Osteocyte (in vitro differentiated cells): ENCODE measurements around the gene ATOSA. TPM values are rescaled to one million over a fixed set of nuclear protein-coding genes. Genes with fewer than 3 reads are reported as not detected.

Source experiments
- DNase-seq: peaks from one replicate; pipeline ENCODE4 v3.0.0; 2021; ENCODE audit warnings: mixed read lengths; ENCODE audit not compliant: unreplicated experiment; ENCODE audit errors: extremely low spot score
- H3K27ac Mint-ChIP-seq: one replicate; pipeline ENCODE4 v1.8.0; 2021; ENCODE audit warnings: mild to moderate bottlenecking, mixed read lengths; ENCODE audit not compliant: unreplicated experiment
- H3K27me3 Mint-ChIP-seq: one replicate; pipeline ENCODE4 v1.8.0; 2021; ENCODE audit warnings: mixed read lengths; ENCODE audit not compliant: unreplicated experiment
- H3K36me3 Mint-ChIP-seq: one replicate; pipeline ENCODE4 v1.8.0; 2021; ENCODE audit warnings: mixed read lengths; ENCODE audit not compliant: unreplicated experiment
- H3K4me1 Mint-ChIP-seq: one replicate; pipeline ENCODE4 v1.8.0; 2021; ENCODE audit warnings: mixed read lengths; ENCODE audit not compliant: unreplicated experiment
- H3K4me3 Mint-ChIP-seq: one replicate; pipeline ENCODE4 v1.8.0; 2021; ENCODE audit warnings: mild to moderate bottlenecking, moderate library complexity, mixed read lengths; ENCODE audit not compliant: unreplicated experiment
- H3K9me3 Mint-ChIP-seq: one replicate; pipeline ENCODE4 v1.8.0; 2021; ENCODE audit warnings: mixed read lengths; ENCODE audit not compliant: unreplicated experiment
- total RNA-seq: library from RNA; stranded (reverse); gene quantifications from 2 replicates; pipeline ENCODE4 v1.2.1, GENCODE V29; 2021
- TF ChIP-seq, protein P1 (sequence below): fragments of 200-600 bp; sonication (generic); IDR thresholded peaks from 2 replicates; pipeline ENCODE4 v1.5.0; 2021; ENCODE audit warnings: antibody characterized with exemption, mild to moderate bottlenecking, moderate library complexity

The ATOSA gene
- total RNA-seq, 1 donor from 2014 or later = 33.6 TPM

DNA sequence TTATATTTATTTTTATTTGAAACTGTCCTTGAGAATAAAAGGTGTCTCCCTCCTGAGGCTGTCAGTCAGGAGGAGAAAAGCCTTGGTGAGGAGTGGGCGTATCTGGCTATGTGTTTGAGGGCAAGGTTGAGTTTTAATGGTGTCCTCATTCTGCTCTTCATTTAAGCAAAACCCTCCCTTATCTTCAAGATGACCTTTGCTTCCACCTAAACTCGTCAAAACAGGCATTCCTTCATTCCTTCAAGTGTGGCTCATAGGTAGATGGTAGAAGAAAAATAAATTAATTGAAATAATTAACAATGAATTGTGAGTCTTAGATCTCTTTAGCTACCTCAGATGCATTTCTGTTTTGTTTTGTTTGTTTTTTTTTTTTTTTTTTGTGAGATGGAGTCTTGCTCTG lies 39.4 kb upstream of the ATOSA start:
- H3K27me3 Mint-ChIP-seq = no peaks in the 10 kb centered on the region
- no peak overlapping the region for H3K27ac Mint-ChIP-seq
- TF ChIP-seq, protein P1, sequence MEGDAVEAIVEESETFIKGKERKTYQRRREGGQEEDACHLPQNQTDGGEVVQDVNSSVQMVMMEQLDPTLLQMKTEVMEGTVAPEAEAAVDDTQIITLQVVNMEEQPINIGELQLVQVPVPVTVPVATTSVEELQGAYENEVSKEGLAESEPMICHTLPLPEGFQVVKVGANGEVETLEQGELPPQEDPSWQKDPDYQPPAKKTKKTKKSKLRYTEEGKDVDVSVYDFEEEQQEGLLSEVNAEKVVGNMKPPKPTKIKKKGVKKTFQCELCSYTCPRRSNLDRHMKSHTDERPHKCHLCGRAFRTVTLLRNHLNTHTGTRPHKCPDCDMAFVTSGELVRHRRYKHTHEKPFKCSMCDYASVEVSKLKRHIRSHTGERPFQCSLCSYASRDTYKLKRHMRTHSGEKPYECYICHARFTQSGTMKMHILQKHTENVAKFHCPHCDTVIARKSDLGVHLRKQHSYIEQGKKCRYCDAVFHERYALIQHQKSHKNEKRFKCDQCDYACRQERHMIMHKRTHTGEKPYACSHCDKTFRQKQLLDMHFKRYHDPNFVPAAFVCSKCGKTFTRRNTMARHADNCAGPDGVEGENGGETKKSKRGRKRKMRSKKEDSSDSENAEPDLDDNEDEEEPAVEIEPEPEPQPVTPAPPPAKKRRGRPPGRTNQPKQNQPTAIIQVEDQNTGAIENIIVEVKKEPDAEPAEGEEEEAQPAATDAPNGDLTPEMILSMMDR = no peak
- DNase-seq = no peak
- no peaks in the 10 kb centered on the region for H3K36me3 Mint-ChIP-seq
- no peaks in the 10 kb centered on the region for H3K9me3 Mint-ChIP-seq
- H3K4me3 Mint-ChIP-seq = no peak overlapping the region
- H3K4me1 Mint-ChIP-seq = no peaks in the 10 kb centered on the region

DNA sequence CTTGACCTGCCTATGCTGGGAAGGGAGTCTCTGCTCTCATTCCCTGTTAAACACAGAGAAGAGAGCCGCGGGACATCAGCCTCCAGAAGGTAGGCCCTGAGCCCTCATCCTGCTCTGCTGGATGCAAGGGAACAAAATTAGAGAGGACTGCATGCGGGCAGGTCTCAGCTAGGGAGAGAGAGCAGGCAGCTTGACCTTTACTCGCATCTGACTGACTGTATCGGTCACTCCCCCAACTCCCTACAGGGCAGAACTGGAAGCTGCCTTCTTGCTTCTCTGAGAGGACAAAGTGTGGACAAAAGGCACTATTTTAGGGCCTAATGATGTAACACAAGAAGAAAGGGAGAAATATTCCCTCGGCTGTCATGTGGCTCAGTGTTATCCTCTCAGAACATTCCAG lies 38.7 kb upstream of the ATOSA start:
- peaks cover 4% of the 10 kb centered on the region for H3K27me3 Mint-ChIP-seq
- H3K4me3 Mint-ChIP-seq = no peak overlapping the region
- TF ChIP-seq, protein P1 = no peak
- no peaks in the 10 kb centered on the region for H3K4me1 Mint-ChIP-seq
- no peaks in the 10 kb centered on the region for H3K9me3 Mint-ChIP-seq
- no peak for DNase-seq
- H3K36me3 Mint-ChIP-seq = no peaks in the 10 kb centered on the region
- no peak overlapping the region for H3K27ac Mint-ChIP-seq

DNA sequence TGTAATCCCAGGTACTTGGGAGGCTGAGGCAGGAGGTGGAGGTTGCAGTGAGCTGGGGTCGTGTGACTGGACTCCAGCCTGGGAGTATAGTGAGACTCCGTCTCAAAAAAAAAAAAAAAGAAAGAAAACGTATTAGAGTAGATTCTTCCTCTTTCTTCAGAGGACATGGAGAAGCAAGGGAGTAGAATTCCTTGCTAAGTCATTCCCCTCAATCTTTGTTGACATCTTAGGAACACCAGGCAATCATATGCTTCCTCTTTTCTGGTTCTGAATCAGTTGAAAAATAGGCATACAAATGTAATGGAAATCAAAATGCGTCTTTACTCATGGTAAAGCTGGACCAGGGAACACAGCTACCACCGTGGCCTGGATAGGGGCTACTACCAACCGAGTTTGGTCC lies 38.3 kb upstream of the ATOSA start:
- H3K27me3 Mint-ChIP-seq = peaks cover 6% of the 10 kb centered on the region
- no peak overlapping the region for H3K27ac Mint-ChIP-seq
- H3K36me3 Mint-ChIP-seq = no peaks in the 10 kb centered on the region
- no peaks in the 10 kb centered on the region for H3K9me3 Mint-ChIP-seq
- no peak overlapping the region for H3K4me3 Mint-ChIP-seq
- no peaks in the 10 kb centered on the region for H3K4me1 Mint-ChIP-seq
- no peak for DNase-seq
- TF ChIP-seq, protein P1 = no peak

DNA sequence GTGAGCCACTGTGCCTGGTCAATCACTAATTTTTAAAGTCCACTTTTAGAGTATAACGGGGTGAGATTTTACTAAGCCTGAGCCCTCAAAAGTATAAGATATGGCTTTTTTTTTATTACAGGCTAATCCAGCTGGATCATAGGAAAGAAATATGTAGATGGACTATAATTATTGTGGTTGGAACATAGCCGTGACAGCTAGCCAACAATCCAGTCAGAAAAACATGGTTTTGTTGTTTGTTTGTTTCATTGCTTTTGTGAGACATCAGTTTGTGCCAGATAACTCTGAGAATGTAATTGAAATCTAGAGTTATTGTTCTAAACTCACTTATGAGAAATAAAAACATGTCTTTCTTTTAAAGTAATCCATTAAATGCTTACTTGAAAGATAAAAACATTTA lies 37.3 kb upstream of the ATOSA start:
- Mint-ChIP-seq H3K27ac (no peak overlapping the region), H3K9me3 (no peaks in the 10 kb centered on the region), H3K4me1 (no peaks in the 10 kb centered on the region), H3K4me3 (no peak overlapping the region), H3K27me3 (peaks cover 9% of the 10 kb centered on the region), H3K36me3 (no peaks in the 10 kb centered on the region)
- TF ChIP-seq, protein P1 = no peak
- no peak for DNase-seq

DNA sequence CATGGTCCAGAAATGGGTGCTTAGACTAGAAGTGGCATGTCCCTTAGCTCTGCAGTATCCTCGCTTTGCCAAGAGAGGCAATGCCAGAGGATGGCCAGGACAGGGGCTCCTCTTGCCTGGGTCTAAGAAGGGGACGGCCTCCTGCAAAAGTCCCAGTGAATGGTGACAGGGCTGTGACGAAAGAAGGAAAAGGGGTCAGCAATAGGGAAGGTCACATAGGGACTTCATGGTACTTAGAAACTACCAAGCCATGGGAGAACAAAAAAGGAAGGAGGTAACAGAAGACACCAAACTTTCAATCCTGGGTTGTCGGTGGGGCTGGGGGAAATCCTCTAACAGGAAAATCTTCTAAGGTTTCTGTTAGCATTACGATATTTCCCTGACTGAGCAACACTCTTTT lies 36.2 kb upstream of the ATOSA start:
- TF ChIP-seq, protein P1 = no peak
- Mint-ChIP-seq H3K4me3 (no peak overlapping the region), H3K9me3 (no peaks in the 10 kb centered on the region), H3K27me3 (peaks cover 9% of the 10 kb centered on the region), H3K27ac (no peak overlapping the region), H3K4me1 (no peaks in the 10 kb centered on the region), H3K36me3 (no peaks in the 10 kb centered on the region)
- DNase-seq = no peak
